Neural crest cell (in vitro differentiated cells): ENCODE measurements around the gene DEFB124. TPM values are rescaled to one million over a fixed set of nuclear protein-coding genes. Genes with fewer than 3 reads are reported as not detected.
"Not testable (repeated sequence)": the region's sequence is repeated elsewhere in the genome, so short reads cannot be mapped to it uniquely, and the experiment has no call there.

Experiments used
- DNase-seq: peaks from one replicate; pipeline ENCODE4 v3.0.0; 2021; ENCODE audit warnings: low read depth, mixed read lengths, low spot score
- H3K27ac Mint-ChIP-seq: one replicate; pipeline ENCODE4 v1.8.0; 2021; ENCODE audit warnings: mild to moderate bottlenecking, mixed read lengths; ENCODE audit not compliant: unreplicated experiment
- H3K27me3 Mint-ChIP-seq: 2 replicates; pipeline ENCODE4 v1.8.0; 2021; ENCODE audit warnings: low read depth, mild to moderate bottlenecking, mixed read lengths
- H3K36me3 Mint-ChIP-seq: 2 replicates; pipeline ENCODE4 v1.8.0; 2021; ENCODE audit warnings: low read depth, mild to moderate bottlenecking, mixed read lengths
- H3K4me1 Mint-ChIP-seq: 2 replicates; pipeline ENCODE4 v1.8.0; 2021; ENCODE audit warnings: mixed read lengths
- H3K4me3 Mint-ChIP-seq: one replicate; pipeline ENCODE4 v1.8.0; 2021; ENCODE audit warnings: mild to moderate bottlenecking, mixed read lengths
- H3K9me3 Mint-ChIP-seq: 2 replicates; pipeline ENCODE4 v1.8.0; 2021; ENCODE audit warnings: mixed read lengths
- CTCF ChIP-seq: fragments of 200-600 bp; sonication (generic); conservative IDR thresholded peaks from 2 replicates; pipeline ENCODE4 v1.5.0; 2021; ENCODE audit warnings: antibody characterized with exemption, mild to moderate bottlenecking
- total RNA-seq: library from RNA; stranded (reverse); gene quantifications from 2 replicates; pipeline ENCODE4 v1.2.1, GENCODE V29; 2021

The DEFB124 gene
- total RNA-seq, 1 donor from 2014 or later, result not detected

GRCh38 chr20:31508517-31509244 lies 33.8 kb upstream of the DEFB124 start:
- no peaks in the 10 kb centered on the region for H3K4me1 Mint-ChIP-seq
- no peak for DNase-seq
- no peak for TF ChIP-seq CTCF
- no peaks in the 10 kb centered on the region for H3K36me3 Mint-ChIP-seq
- H3K27me3 Mint-ChIP-seq, result peaks cover 37% of the 10 kb centered on the region
- H3K9me3 Mint-ChIP-seq, result no peaks in the 10 kb centered on the region
- H3K4me3 Mint-ChIP-seq, result no peak overlapping the region
- no peak overlapping the region for H3K27ac Mint-ChIP-seq

- DNase-seq, result no peak
- Mint-ChIP-seq H3K36me3 (no peaks in the 10 kb centered on the region), H3K9me3 (no peaks in the 10 kb centered on the region), H3K4me1 (no peaks in the 10 kb centered on the region), H3K27ac (no peak overlapping the region), H3K4me3 (no peak overlapping the region), H3K27me3 (peaks cover 42% of the 10 kb centered on the region)
- no peak for TF ChIP-seq CTCF
Measured at GRCh38 chr20:31505903-31506302, 31.0 kb upstream of the DEFB124 start.

- H3K36me3 Mint-ChIP-seq, H3K4me3 Mint-ChIP-seq, H3K4me1 Mint-ChIP-seq, H3K9me3 Mint-ChIP-seq, H3K27ac Mint-ChIP-seq: not testable (repeated sequence)
- peak; percentile 88 for DNase-seq
- TF ChIP-seq CTCF, result peak; percentile 99
- peaks cover 39% of the 10 kb centered on the region for H3K27me3 Mint-ChIP-seq
Measured at GRCh38 chr20:31502884-31503673, 28.2 kb upstream of the DEFB124 start.

GRCh38 chr20:31500527-31500926 lies 25.6 kb upstream of the DEFB124 start:
- no peak for TF ChIP-seq CTCF
- Mint-ChIP-seq H3K27ac (no peak overlapping the region), H3K4me1 (no peaks in the 10 kb centered on the region), H3K36me3 (no peaks in the 10 kb centered on the region), H3K9me3 (no peaks in the 10 kb centered on the region), H3K4me3 (no peak overlapping the region), H3K27me3 (peaks cover 46% of the 10 kb centered on the region)
- no peak for DNase-seq

- Mint-ChIP-seq H3K9me3 (no peaks in the 10 kb centered on the region), H3K27me3 (peaks cover 47% of the 10 kb centered on the region)
Measured at GRCh38 chr20:31497838-31498540, 23.1 kb upstream of the DEFB124 start.

More at GRCh38 chr20:31497838-31498540, 23.1 kb upstream of the DEFB124 start:
- no peak for DNase-seq
- TF ChIP-seq CTCF, result no peak
- Mint-ChIP-seq H3K36me3 (no peaks in the 10 kb centered on the region), H3K4me3 (no peak overlapping the region), H3K27ac (no peak overlapping the region), H3K4me1 (no peaks in the 10 kb centered on the region)
